Right ventricle myocardium inferior (tissue), 1 donor: ENCODE data around the gene SAMD4B. TPM values are rescaled to one million over a fixed set of nuclear protein-coding genes. Genes with fewer than 3 reads are reported as not detected.

Source experiments
- ATAC-seq: fragments of 200-7000 bp; cut with Tn5 transposase; one replicate; pipeline ENCODE4 v1.9.1; 2020; ENCODE audit warnings: mild to moderate bottlenecking, moderate library complexity
- DNase-seq: peaks from one replicate; pipeline ENCODE4 v3.0.0; 2021; ENCODE audit errors: missing footprints
- intact Hi-C: fragments of 100-400 bp; cut with DNase I; formaldehyde crosslinking; loops from one replicate; pipeline ENCODE4 v1.11.0; 2022
- total RNA-seq: library from RNA; stranded (reverse); fragmentation: NEBNext Ultra II Directional; extraction: Animal tissue kit (Norgen Biotek cat#: 25700); gene quantifications from one replicate; pipeline ENCODE4 v1.2.1, GENCODE V29; 2021
- donor health status: DM: no; HTN: yes; CAD: no; lungs with severe emphysema.

SAMD4B gene
- total RNA-seq, 1 donor from 2014 or later: 40.6 TPM

DNA sequence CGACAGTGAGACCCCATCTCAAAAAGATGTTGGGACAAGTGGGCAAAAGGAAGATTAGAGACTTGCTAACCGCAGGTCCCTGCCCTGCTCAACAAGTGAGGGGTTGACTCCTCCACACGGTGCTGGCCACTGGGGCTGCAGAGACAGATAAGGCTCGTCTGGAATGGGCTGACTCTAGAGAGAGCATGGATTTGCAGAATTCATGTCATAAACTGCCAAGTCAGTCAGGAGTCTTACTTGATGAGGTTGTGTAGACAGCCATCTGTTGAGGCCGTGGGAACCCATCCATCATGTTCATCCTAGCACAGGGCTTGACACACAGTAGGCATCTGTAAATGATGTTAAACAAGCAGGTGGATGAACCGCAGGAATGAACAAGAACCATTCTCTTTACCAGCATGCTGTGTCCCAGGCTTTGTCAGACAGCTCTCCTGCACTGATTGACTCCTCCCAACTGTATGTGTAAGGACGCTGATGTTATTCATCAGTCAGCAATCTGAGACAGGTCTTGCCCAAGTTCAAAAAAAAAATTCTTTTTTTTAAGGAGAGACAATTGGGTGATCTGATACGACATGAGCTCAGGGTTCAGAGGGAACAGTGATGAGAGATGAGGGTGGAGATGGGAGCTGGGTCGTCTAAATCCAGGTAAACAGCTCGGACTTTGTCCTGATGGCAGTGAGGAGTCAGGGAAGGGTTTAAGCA, 39.8 kb downstream of the SAMD4B start:
- intact Hi-C loops: no loop called here
- DNase-seq (no peak), ATAC-seq (no peak)

DNA sequence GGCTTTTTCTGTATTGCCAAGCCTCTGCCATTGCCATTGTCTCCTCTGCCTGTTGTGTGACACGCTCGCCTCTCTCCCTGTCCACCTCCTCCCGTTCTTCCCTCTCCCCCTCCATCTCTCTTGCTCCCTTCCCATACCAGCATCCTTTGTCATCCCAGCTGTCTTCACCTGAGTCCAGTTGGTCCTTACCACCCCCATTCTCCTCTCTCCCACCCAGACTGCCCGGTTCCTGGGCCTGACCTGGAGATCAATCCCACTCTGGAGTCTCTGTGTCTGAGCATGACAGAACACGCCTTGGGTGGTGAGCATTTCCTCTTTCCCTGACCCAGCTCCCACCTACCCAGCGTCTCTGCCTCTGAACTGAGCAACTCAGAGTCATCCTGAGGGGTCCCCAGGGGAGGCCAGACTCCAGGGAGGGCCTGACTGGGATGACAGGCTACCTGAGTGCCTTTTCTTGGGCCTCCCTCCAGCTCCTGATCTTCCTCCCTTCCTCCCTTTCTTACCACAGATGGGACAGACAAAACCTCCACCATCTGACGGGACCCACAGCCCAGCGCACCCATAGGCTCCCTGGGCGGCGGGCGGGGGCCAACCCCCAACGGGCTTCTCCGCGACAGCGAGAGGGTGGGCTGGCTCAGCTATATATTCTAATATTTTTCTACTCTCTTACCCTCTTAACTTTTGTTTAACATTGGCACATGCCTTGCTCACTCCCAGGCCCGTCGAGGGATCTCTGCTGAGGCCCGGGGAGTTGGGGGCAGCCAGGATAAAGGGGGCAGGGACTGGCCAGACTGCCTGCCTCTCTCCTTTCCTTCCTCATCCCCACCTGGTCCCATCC, 41.0 kb downstream of the SAMD4B start:
- ATAC-seq: no peak
- intact Hi-C loops: no loop called here
- DNase-seq: peak; percentile 31

DNA sequence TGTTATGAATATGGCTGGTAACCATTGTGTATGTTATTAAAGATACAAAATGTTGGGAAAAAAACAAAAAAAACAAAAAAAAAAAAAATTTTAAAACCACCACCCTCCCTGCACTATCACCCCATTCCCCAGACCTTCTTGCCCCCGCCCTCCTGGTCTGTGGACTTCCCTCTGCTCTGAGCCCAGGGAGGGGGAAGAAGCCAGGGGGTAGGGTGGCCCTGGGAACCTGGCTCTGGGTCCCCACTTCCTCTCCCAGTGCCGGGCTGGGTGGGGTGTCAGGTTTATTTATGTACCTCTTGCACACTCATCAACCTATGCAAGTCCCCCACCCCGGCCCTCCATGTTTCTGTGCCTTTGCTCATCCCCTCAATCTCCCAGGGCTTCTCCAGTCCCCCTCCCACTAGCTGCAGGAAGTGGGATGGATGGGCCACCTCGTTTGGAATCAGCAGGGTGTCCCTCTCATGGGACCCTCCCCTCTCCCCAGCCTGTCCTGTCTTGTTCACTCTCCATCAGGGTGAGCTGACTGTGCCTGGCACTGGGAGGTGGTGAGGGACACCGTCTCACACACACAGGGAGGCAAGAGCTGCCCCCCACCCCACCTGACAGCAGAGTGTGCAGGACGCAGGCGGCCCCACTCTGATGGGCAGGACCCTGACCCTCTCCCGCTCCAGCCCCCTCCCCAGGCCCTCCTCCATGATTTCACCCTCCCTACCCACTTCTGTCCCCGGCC, 42.8 kb downstream of the SAMD4B start:
- intact Hi-C loops: loop anchor here (2.0 kb wide), 1 partner anchor 34 kb away; no protein-coding TSS in a partner anchor
- DNase-seq (no peak), ATAC-seq (peak; percentile 17)

DNA sequence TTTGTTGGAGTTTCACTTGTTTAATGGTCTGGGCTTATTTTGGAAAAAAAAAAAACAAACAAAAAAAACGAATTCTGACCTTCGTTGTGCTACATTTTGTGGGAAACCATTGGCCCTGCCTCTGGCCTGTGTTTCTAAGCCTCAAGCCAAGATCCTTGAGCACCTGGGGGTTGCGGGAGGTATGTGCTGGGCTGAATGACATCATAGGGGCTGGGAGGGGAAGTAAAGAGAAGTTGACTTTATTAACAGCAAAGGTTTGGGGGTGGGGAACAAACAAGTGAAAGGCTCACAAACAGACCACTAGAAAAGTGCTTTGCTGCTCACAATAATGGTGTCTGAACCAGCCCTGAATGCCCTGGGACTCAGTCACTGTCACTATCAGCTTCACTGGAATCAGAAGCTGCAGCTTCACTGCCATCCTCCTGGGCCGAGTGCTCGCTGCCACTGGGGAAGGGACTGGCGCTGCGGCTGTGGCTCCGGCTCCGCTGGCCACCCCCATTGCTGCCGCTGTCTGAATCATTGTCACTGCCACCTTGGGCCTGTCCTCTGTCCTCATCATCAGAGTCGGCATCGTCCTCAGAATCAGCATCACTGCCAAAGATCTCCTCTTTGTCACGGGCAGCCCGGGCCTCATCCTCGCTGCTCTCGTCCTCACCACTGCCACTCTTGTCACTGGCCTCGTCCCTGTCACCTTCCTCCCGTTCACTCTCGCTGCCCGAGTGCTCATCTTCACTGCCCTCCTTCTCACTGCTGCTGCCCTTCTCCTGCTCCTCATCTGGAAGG, 43.6 kb downstream of the SAMD4B start:
- intact Hi-C loops: loop anchor here (2.0 kb wide), 1 partner anchor 35 kb away; no protein-coding TSS in a partner anchor
- DNase-seq (peak; percentile 9), ATAC-seq (no peak)

DNA sequence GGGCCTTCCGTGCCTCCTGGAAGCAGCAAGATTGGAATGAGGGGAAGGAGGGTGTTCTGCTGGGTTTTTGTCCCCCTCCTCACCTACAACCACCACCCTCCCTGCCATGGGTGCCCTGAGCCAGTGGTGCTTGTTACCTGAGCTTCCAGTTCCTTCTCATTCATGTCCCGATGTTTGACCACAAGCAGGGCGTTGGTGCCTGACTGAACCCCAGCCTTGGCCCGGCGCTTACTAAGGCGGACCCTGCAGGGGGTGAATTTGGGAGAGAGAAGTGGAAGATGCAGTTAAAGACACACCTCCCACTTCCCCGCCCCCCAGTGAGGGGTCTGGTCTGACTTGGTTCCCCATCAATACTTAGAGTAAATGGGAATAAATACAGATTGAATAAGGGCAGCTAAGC, 44.3 kb downstream of the SAMD4B start:
- intact Hi-C loops: no loop called here
- no peak for ATAC-seq
- peak; percentile 59 for DNase-seq

DNA sequence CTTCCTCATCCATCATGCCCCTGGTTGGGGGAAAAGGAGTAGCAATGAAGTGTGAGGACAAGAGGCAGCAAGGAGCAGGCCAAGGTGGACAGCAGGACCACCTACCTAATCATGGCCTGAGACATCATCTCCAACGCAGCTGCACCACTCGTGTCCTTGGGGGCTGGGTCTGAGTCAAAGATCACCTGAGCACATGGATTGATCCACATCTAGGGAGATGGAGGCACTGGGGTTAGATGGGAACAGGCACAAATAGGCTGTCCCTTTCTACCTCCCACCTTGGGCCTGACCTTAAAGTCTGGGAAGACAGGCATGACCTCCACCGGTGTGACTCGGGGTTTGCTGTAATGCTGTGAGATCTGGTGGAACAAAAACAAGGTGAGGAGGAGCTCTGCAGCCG, 46.4 kb downstream of the SAMD4B start:
- intact Hi-C loops: no loop called here
- no peak for DNase-seq
- ATAC-seq: no peak

DNA sequence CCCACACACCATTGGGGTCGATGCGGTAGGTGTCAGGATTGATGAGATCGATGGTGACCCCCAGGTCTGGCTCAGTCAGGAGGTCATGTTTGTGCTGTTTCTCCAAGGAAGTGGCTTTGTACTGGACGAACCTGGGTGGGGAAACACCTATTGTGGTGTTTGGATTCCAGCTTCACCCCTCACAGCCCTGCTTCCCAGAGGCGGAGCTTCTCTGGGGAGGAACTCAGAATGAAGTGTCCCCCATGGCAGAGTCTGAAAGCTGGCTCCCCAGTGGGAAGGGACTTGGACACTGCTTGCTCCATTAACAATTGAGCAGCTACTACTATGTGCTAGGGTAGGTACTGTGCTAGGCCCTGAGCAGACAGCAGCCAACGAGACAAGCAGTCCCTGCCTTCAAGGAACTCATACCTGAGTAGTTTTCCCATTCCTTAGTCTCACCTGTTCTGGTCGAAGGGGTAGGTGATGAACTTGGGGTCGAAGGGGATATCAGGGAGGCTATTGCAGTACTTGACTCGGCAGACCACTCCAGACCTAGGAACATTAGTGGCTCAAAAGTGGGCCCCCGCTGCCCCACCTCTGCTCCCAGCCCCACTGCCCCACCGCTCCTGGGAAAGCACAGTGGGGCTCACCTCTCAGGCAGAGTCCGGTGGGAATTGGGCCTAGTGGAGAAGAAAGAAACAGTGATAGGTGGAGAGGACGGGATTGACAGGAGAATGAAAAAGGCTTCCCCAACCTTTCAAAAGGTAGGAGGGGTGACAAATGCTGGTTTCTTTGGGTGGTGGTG, 47.6 kb downstream of the SAMD4B start:
- no peak for DNase-seq
- intact Hi-C loops: loop anchor here (5.0 kb wide), 2 partner anchors 42 to 48 kb away; partner anchors contain the start of gene SAMD4B
- no peak for ATAC-seq

DNA sequence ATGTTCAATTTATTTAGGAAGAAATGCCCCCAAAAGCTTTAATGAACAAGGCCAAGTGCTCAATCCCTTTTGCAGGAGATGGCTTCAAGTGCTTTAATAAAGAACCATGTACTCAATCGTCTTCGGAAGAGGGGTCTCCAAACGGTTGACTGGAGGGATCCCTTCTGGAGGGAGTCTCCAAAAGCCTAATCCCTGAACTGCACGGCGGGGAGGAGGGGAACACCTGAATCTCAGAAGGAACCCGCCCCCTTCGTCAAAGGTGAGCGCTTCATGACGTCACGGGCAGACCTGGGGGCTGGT, 48.2 kb downstream of the SAMD4B start:
- DNase-seq: no peak
- intact Hi-C loops: loop anchor here (5.0 kb wide), 2 partner anchors 42 to 48 kb away; partner anchors contain the start of gene SAMD4B
- no peak for ATAC-seq

DNA sequence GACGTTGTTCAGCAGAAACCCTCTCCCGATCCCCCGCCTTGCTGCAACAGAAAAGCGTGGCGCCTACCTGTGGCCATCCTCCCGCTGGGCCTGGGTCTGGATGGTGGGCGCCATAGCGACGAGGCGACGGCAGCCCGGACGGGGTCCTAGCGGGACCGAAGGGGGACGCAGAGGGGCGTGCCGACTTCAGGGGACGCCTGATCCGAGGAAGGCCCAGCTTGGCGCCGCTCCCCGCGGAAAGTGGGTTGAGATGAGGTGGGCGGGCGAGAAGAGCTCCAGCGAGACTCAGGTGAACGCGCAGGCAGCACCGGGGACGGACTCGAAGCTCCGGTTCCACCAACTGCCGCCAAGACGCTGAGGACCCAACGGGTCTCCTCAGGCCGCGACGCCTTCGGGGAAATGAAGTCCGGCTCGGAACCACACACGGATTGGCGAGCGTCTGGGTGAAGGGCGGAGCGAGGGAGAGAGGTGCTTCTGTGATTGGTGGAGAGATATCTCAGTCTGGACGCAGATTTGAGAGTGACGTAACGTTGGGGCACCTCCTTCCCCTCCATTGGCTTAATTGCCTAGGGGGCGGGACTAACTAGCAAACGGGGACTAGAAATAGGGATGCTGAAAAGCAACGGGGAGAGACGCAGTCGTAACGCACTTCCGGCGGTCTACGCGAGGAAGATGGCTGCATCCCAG, 48.7 kb downstream of the SAMD4B start, which contains the start of the genes MED29 and PAF1:
Gene MED29 (plus strand): TSS at position 628 of the 687 bp plus-strand sequence. CDS start 45 bp downstream, at position 673.
Gene PAF1 (minus strand): TSS at position 356 of the 687 bp plus-strand sequence. CDS start 242 bp downstream, at position 114.
- intact Hi-C loops: loop anchor here (1.0 to 5.0 kb wide), 3 partner anchors 41 to 54 kb away; partner anchors contain the start of genes SAMD4B and SUPT5H
- peak; percentile 97 for DNase-seq
- peak; percentile 97 for ATAC-seq

DNA sequence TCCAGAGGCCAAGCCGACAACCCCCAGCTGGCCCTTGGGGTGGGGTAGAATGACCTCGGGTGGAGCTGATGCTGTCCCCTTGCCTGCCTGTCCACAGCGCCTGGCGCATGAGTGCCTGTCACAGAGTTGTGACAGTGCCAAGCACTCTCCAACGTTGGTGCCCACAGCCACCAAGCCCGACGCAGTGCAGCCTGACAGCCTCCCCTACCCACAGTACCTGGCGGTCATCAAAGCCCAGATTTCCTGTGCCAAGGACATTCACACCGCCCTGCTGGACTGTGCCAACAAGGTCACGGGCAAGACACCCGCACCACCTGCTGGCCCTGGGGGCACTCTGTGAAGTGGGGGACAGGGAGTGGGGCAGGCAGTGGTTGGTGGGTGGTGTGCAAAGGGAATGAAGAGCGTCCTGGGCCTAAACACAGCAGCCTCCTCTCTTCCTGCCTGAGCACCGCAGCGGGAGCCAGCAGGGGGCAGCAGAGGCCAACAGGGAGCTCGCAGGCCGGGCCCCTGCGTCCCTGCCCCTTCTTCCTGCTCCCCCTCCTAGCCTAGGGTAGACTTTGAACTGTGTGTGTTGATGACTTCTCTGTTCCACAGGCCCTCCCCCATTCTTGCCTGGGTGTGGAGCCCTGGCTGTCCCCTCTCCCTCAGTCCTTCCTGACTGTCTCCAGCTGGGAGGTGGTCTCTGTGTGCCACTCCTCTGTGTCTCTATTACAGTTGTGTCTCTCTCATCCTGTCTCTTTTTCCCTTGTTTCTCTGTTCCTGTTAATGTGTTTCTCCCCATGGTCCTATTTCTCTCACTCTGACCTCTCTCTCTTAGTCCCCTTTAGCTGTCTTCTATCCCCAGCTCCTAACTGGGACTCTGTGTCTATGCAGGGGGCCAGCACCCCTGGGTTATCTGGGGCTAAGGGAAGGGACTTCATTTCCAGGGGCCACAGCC, 55.4 kb downstream of the SAMD4B start:
- peak; percentile 85 for ATAC-seq
- DNase-seq: peak; percentile 96
- intact Hi-C loops: loop anchor here (1.0 to 5.0 kb wide), 2 partner anchors 14 to 135 kb away; partner anchors contain the start of gene EID2B

DNA sequence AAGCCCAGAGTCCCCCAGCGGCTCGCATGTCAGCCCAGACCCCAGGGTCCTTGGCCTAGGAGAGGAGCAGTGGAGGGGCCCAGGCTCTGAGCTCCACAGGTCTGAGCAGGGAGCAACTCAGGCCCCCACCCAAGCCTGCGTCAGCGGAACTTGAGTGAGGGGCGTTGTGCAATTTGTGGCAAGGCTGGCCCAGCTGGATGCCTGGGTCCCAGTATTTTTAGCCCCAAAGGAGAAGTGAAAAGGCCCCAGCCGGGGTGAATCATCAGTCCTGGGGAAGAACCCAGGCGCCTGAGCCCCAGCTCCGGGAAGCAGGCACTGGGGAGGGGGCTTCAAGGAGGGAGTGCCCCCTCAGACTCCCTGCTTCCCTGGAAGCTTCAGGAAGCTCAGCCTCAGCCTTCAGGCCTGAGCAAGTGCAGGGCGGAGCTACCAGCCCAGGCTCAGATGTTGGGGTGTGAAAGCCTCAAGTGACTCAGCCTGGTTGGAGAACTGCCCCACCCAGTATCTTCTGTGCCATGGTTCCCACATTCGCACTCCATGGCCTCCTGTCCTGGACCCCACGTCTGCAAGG, 56.2 kb downstream of the SAMD4B start:
- DNase-seq: peak; percentile 94
- intact Hi-C loops: loop anchor here (5.0 kb wide), 1 partner anchor 134 kb away; the partner anchor contains the start of gene EID2B
- ATAC-seq: peak; percentile 5

DNA sequence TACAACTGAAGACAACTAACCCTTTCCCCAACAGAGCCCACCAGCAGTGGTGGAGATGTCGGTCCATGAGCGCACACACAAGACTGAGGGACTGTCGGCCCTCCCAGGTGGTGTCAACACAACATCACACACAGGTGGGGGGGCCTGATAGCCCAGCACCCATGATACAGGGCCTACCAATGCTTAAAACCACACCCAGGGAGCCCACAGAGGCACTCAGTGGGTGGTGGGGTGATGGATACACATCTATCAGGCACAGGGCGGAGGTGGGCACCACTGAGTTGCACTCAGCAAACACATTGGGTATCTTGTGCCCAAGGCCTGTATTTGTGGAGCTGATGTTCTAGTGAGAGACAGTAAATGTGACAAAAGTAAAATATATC, 57.4 kb downstream of the SAMD4B start:
- peak; percentile 4 for DNase-seq
- intact Hi-C loops: loop anchor here (5.0 kb wide), 1 partner anchor 133 kb away; the partner anchor contains the start of gene EID2B

DNA sequence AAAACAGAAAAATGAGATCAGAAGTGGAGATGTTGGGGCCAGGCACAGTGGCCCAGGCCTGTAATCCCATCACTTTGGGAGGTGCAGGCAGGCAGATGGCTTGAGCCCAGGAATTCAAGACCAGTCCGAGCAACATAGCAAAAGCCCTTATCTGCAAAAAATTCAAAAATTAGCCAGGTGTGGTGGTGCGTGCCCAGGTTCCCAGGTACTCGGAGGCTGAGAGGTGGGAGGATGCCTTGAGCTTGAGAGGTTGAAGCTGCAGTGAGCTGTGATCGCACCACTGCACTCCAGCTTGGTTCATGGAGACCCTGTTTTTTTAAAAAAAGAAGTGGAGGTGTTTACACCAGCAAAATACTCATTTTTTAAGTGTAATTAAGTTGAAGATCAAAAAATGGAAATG, 57.8 kb downstream of the SAMD4B start:
- no peak for ATAC-seq

More for the DNA sequence above, 57.4 kb downstream of the SAMD4B start:
- no peak for ATAC-seq

DNA sequence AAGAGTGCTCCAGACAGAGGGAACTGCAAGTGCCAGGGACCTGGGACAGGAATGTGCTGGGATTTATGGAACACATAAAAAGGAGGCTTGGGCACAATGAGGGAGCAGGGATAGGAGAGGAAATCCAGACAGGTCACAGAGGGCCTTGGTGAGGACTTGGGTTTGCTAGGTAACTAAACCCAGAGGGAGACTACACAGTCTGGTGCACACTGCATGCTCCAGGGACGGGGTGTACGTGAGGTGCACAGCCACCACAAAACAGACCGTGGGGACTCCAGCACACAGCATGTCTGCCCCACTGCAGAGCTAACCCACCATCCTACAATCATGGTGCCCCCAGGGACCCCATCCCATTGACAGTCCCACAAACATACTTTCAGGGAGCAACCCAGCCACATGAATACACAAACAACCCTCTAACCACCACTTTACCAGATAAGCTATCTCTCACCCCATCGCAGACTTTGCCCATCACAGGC, 58.9 kb downstream of the SAMD4B start:
- DNase-seq (no peak), ATAC-seq (no peak)
- intact Hi-C loops: no loop called here

More for the DNA sequence above, 57.8 kb downstream of the SAMD4B start:
- intact Hi-C loops: no loop called here
- DNase-seq: peak; percentile 4
